ENCODE results near the gene SLC25A25. TPM values are rescaled to one million over a fixed set of nuclear protein-coding genes. Genes with fewer than 3 reads are reported as not detected.

Gene SLC25A25
- total RNA-seq, 1 donor, result 47.5 TPM

- TF ChIP-seq CTCF (IDR thresholded peaks at IDR 0.05; ENCODE audit: insufficient read depth, low read depth, low read length), result no peak
- H3K4me3 ChIP-seq (ENCODE audit: low read depth, low read length), result no peak overlapping the region
- DNase-seq (ENCODE audit: low read depth), result no peak
Measured at GRCh38 chr9:128057724-128058409, 10.2 kb upstream of the SLC25A25 start.

- TF ChIP-seq CTCF (IDR thresholded peaks at IDR 0.05; ENCODE audit: insufficient read depth, low read depth, low read length), result no peak
- DNase-seq (ENCODE audit: low read depth), result no peak
- H3K4me3 ChIP-seq (ENCODE audit: low read depth, low read length), result no peak overlapping the region
Measured at GRCh38 chr9:128059365-128059983, 8.6 kb upstream of the SLC25A25 start.

GRCh38 chr9:128061275-128061960, 6.6 kb upstream of the SLC25A25 start:
- no peak for DNase-seq (ENCODE audit: low read depth)
- no peak for TF ChIP-seq CTCF (IDR thresholded peaks at IDR 0.05; ENCODE audit: insufficient read depth, low read depth, low read length)

GRCh38 chr9:128062279-128062678, 5.8 kb upstream of the SLC25A25 start:
- no peak for DNase-seq (ENCODE audit: low read depth)
- H3K4me3 ChIP-seq (ENCODE audit: low read depth, low read length), result no peak overlapping the region
- no peak for TF ChIP-seq CTCF (IDR thresholded peaks at IDR 0.05; ENCODE audit: insufficient read depth, low read depth, low read length)

More at GRCh38 chr9:128061275-128061960, 6.6 kb upstream of the SLC25A25 start:
- H3K4me3 ChIP-seq (ENCODE audit: low read depth, low read length), result no peak overlapping the region

GRCh38 chr9:128062846-128063831, 4.9 kb upstream of the SLC25A25 start:
- no peak overlapping the region for H3K4me3 ChIP-seq (ENCODE audit: low read depth, low read length)
- no peak for DNase-seq (ENCODE audit: low read depth)
- TF ChIP-seq CTCF (IDR thresholded peaks at IDR 0.05; ENCODE audit: insufficient read depth, low read depth, low read length), result no peak
